PFSK-1 (cell line): ENCODE data around the gene TXN.

Experiments
- FOXP2 ChIP-seq: optimal IDR thresholded peaks from 2 replicates; pipeline ENCODE3; 2011; ENCODE audit warnings: borderline replicate concordance, control low read depth, inconsistent platforms; ENCODE audit not compliant: insufficient read depth; ENCODE audit errors: extremely low read length, extremely low read depth
- POLR2AphosphoS5 ChIP-seq: IDR thresholded peaks from 2 replicates; pipeline ENCODE4 v1.6.1; 2012; ENCODE audit warnings: low read depth, mild to moderate bottlenecking, control low read depth, low read length, moderate library complexity
- TAF1 ChIP-seq: IDR thresholded peaks from 2 replicates; pipeline ENCODE4 v1.6.1; 2012; ENCODE audit warnings: low read length, control low read depth, borderline replicate concordance; ENCODE audit not compliant: insufficient read depth
- TF ChIP-seq, protein P1 (sequence below), 2 experiments: IDR thresholded peaks; 2 replicates each; pipeline versions ENCODE4 v1.6.1 to v1.8.0; 2011 to 2012; ENCODE audit warnings: low read depth in 2 of 2, low read length in 2 of 2, control low read depth in 1 of 2, inconsistent platforms in 1 of 2, mild to moderate bottlenecking in 1 of 2, moderate library complexity in 1 of 2; ENCODE audit not compliant: insufficient read depth in 1 of 2

DNA sequence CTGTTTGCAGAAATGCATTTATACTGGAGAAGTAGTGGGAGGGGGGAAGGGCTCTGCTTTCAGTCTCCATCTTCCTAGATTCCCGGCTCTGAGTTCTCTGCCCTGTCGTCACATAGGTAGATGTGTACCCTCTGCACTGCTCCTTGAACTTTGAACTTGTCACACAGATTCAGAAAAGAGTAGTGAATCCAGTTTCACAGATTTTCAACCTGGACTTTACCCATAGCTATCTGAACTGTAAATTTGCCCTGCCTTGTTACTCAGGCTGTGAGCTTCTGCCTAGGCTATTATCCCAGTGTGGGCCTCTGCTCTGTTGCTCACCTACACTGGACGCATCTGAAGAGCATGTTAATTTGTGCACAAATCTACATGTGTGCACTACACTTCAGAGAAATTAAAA is 35.5 kb downstream of the TXN start:
- TF ChIP-seq FOXP2: no peak
- no peak for TF ChIP-seq POLR2AphosphoS5
- TF ChIP-seq, protein P1, sequence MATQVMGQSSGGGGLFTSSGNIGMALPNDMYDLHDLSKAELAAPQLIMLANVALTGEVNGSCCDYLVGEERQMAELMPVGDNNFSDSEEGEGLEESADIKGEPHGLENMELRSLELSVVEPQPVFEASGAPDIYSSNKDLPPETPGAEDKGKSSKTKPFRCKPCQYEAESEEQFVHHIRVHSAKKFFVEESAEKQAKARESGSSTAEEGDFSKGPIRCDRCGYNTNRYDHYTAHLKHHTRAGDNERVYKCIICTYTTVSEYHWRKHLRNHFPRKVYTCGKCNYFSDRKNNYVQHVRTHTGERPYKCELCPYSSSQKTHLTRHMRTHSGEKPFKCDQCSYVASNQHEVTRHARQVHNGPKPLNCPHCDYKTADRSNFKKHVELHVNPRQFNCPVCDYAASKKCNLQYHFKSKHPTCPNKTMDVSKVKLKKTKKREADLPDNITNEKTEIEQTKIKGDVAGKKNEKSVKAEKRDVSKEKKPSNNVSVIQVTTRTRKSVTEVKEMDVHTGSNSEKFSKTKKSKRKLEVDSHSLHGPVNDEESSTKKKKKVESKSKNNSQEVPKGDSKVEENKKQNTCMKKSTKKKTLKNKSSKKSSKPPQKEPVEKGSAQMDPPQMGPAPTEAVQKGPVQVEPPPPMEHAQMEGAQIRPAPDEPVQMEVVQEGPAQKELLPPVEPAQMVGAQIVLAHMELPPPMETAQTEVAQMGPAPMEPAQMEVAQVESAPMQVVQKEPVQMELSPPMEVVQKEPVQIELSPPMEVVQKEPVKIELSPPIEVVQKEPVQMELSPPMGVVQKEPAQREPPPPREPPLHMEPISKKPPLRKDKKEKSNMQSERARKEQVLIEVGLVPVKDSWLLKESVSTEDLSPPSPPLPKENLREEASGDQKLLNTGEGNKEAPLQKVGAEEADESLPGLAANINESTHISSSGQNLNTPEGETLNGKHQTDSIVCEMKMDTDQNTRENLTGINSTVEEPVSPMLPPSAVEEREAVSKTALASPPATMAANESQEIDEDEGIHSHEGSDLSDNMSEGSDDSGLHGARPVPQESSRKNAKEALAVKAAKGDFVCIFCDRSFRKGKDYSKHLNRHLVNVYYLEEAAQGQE (IDR thresholded peaks at IDR 0.05; ENCODE audit: insufficient read depth in 1 of 2, low read depth in 2 of 2, low read length in 2 of 2): no peak
- no peak for TF ChIP-seq TAF1
